Measurements from ENCODE around the gene RAB7B. TPM values are rescaled to one million over a fixed set of nuclear protein-coding genes. Genes with fewer than 3 reads are reported as not detected.

RAB7B gene
- total RNA-seq, 1 donor from 2014 or later, result not detected

- no peak overlapping the region for H3K4me2 ChIP-seq
- H3K4me3 ChIP-seq, result no peak overlapping the region
- no peaks in the 10 kb centered on the region for H3F3A ChIP-seq (ENCODE audit: low read depth)
- Mint-ChIP-seq H3K27me3 (ENCODE audit: insufficient read depth, low read depth) (peaks cover 14% of the 10 kb centered on the region), H3K36me3 (no peaks in the 10 kb centered on the region), H3K9me3 (no peaks in the 10 kb centered on the region), H3K27ac (no peak overlapping the region), H3K4me3 (no peak overlapping the region), H3K4me1 (peaks cover 11% of the 10 kb centered on the region)
- DNase-seq (ENCODE audit: low spot score), result no peak
- no peak overlapping the region for H2AFZ ChIP-seq (replicated peaks)
- H3K4me1 ChIP-seq, result no peaks in the 10 kb centered on the region
- no peaks in the 10 kb centered on the region for H3K27me3 ChIP-seq
- no peaks in the 10 kb centered on the region for H4K20me1 ChIP-seq (ENCODE audit: low read depth)
- TF ChIP-seq EZH2 (IDR thresholded peaks at IDR 0.05), result no peak
- TF ChIP-seq EZH2phosphoT487 (IDR thresholded peaks at IDR 0.05), result no peak
- no peaks in the 10 kb centered on the region for H3K9me3 ChIP-seq (ENCODE audit: low read depth)
- H3K9ac ChIP-seq, result no peak overlapping the region
- no peaks in the 10 kb centered on the region for H3K79me2 ChIP-seq (ENCODE audit: low read depth)
- H3K36me3 ChIP-seq, result no peaks in the 10 kb centered on the region
- no peak overlapping the region for H3K27ac ChIP-seq
Measured at GRCh38 chr1:206010060-206010459, 6.9 kb upstream of the RAB7B start.

- Histone ChIP-seq H3K4me2 (no peak overlapping the region), H3F3A (ENCODE audit: low read depth) (no peaks in the 10 kb centered on the region), H4K20me1 (ENCODE audit: low read depth) (no peaks in the 10 kb centered on the region), H3K27ac (no peak overlapping the region), H3K36me3 (no peaks in the 10 kb centered on the region), H3K79me2 (ENCODE audit: low read depth) (no peaks in the 10 kb centered on the region), H3K4me3 (no peak overlapping the region), H3K9ac (no peak overlapping the region), H3K27me3 (no peaks in the 10 kb centered on the region), H3K4me1 (no peaks in the 10 kb centered on the region), H3K9me3 (ENCODE audit: low read depth) (no peaks in the 10 kb centered on the region), H2AFZ (replicated peaks) (no peak overlapping the region)
- TF ChIP-seq EZH2phosphoT487 (IDR thresholded peaks at IDR 0.05), result no peak
- no peak for TF ChIP-seq CTCF (IDR thresholded peaks at IDR 0.05)
- no peak for TF ChIP-seq EZH2 (IDR thresholded peaks at IDR 0.05)
- Mint-ChIP-seq H3K27me3 (ENCODE audit: insufficient read depth, low read depth) (peaks cover 22% of the 10 kb centered on the region), H3K4me1 (peaks cover 29% of the 10 kb centered on the region), H3K27ac (no peak overlapping the region), H3K4me3 (no peak overlapping the region), H3K9me3 (no peaks in the 10 kb centered on the region), H3K36me3 (no peaks in the 10 kb centered on the region)
- DNase-seq (ENCODE audit: low spot score), result no peak
Measured at GRCh38 chr1:206006946-206007345, 3.8 kb upstream of the RAB7B start.

- Histone ChIP-seq H3K4me2 (no peak overlapping the region), H3K4me1 (no peaks in the 10 kb centered on the region), H3K9me3 (ENCODE audit: low read depth) (no peaks in the 10 kb centered on the region), H2AFZ (replicated peaks) (no peak overlapping the region), H3K4me3 (no peak overlapping the region), H3K9ac (no peak overlapping the region), H3F3A (ENCODE audit: low read depth) (no peaks in the 10 kb centered on the region), H3K27me3 (no peaks in the 10 kb centered on the region), H3K27ac (no peak overlapping the region), H3K79me2 (ENCODE audit: low read depth) (no peaks in the 10 kb centered on the region), H4K20me1 (ENCODE audit: low read depth) (no peaks in the 10 kb centered on the region), H3K36me3 (no peaks in the 10 kb centered on the region)
- no peak overlapping the region for H3K27ac Mint-ChIP-seq
- DNase-seq (ENCODE audit: low spot score), result no peak
- H3K36me3 Mint-ChIP-seq, result no peaks in the 10 kb centered on the region
- no peak overlapping the region for H3K4me3 Mint-ChIP-seq
- H3K27me3 Mint-ChIP-seq (ENCODE audit: insufficient read depth, low read depth), result peaks cover 22% of the 10 kb centered on the region
- H3K9me3 Mint-ChIP-seq, result no peaks in the 10 kb centered on the region
- peaks cover 36% of the 10 kb centered on the region for H3K4me1 Mint-ChIP-seq
- TF ChIP-seq EZH2 (IDR thresholded peaks at IDR 0.05) (no peak), EZH2phosphoT487 (IDR thresholded peaks at IDR 0.05) (no peak), CTCF (IDR thresholded peaks at IDR 0.05) (no peak)
Measured at GRCh38 chr1:206005778-206006180, 2.6 kb upstream of the RAB7B start.

- Histone ChIP-seq H3K4me1 (no peaks in the 10 kb centered on the region), H3K4me2 (no peak overlapping the region), H3K27me3 (no peaks in the 10 kb centered on the region), H3K9me3 (ENCODE audit: low read depth) (no peaks in the 10 kb centered on the region), H3F3A (ENCODE audit: low read depth) (no peaks in the 10 kb centered on the region), H4K20me1 (ENCODE audit: low read depth) (no peaks in the 10 kb centered on the region), H2AFZ (replicated peaks) (no peak overlapping the region), H3K36me3 (no peaks in the 10 kb centered on the region), H3K4me3 (no peak overlapping the region), H3K27ac (no peak overlapping the region), H3K9ac (no peak overlapping the region), H3K79me2 (ENCODE audit: low read depth) (no peaks in the 10 kb centered on the region)
- Mint-ChIP-seq H3K36me3 (no peaks in the 10 kb centered on the region), H3K27me3 (ENCODE audit: insufficient read depth, low read depth) (peaks cover 22% of the 10 kb centered on the region), H3K27ac (peak overlapping the region; percentile 50), H3K4me1 (peaks cover 36% of the 10 kb centered on the region), H3K4me3 (no peak overlapping the region), H3K9me3 (no peaks in the 10 kb centered on the region)
- no peak for TF ChIP-seq EZH2phosphoT487 (IDR thresholded peaks at IDR 0.05)
- TF ChIP-seq EZH2 (IDR thresholded peaks at IDR 0.05), result no peak
- no peak for TF ChIP-seq CTCF (IDR thresholded peaks at IDR 0.05)
- no peak for DNase-seq (ENCODE audit: low spot score)
Measured at GRCh38 chr1:206005234-206005633, 2.0 kb upstream of the RAB7B start.

Measured in neural progenitor cell (in vitro differentiated cells).